A673 (cell line): ENCODE data around the gene CDH12.

Experiments
- EZH2 ChIP-seq: fragments of 200-600 bp; sonication (generic); IDR thresholded peaks from 2 replicates; pipeline ENCODE4 v1.6.1; 2017; ENCODE audit warnings: borderline replicate concordance, low read depth, mild to moderate bottlenecking, mixed read lengths, antibody characterized with exemption, low read length; ENCODE audit not compliant: poor library complexity, severe bottlenecking
- TF ChIP-seq, protein P1 (sequence below): fragments of 300-800, 200-600 bp; sonication (generic); conservative IDR thresholded peaks from 2 replicates; pipeline ENCODE4 v1.5.1; 2017; ENCODE audit warnings: low read depth, mild to moderate bottlenecking, antibody characterized with exemption, low read length, moderate library complexity, mixed read lengths

DNA sequence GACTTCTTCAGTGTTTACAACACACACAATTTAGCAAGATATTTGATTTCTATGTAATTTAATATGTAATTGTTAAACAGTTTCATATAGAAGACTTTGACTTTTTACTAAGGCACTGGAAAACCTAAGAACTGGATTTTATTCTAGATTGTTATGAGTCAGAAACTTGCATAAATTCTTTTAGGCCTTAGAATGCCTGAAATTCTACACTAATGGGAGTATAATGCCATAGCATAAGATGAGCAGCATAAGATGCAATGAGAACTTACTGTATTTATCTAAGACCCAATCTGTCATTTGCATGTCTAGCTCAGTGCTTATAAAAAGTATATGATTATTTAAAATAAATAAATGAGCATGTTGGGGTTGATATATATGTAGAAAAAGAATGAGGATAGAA lies 285.2 kb downstream of the CDH12 start:
- TF ChIP-seq, protein P1, sequence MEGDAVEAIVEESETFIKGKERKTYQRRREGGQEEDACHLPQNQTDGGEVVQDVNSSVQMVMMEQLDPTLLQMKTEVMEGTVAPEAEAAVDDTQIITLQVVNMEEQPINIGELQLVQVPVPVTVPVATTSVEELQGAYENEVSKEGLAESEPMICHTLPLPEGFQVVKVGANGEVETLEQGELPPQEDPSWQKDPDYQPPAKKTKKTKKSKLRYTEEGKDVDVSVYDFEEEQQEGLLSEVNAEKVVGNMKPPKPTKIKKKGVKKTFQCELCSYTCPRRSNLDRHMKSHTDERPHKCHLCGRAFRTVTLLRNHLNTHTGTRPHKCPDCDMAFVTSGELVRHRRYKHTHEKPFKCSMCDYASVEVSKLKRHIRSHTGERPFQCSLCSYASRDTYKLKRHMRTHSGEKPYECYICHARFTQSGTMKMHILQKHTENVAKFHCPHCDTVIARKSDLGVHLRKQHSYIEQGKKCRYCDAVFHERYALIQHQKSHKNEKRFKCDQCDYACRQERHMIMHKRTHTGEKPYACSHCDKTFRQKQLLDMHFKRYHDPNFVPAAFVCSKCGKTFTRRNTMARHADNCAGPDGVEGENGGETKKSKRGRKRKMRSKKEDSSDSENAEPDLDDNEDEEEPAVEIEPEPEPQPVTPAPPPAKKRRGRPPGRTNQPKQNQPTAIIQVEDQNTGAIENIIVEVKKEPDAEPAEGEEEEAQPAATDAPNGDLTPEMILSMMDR, result no peak
- TF ChIP-seq EZH2, result no peak
